Stimulated activated memory B cell treated with anti-CD40 and anti-IgM and Interleukin-4, amounts not matched to agents 10 μg/mL and 1 μg/mL and 100 μg/mL, for 72 hours (primary cell): Measurements from ENCODE around the gene DUSP1.
A peak's percentile ranks its signal among the peaks of the same experiment; 100 is the strongest.

Experiments used
- ATAC-seq: fragments of 150-1000 bp; cut with Tn5 transposase; 2 replicates; pipeline ENCODE4 v1.10.0; 2021
- H3K27ac Mint-ChIP-seq: one replicate; pipeline ENCODE4 v1.8.0; 2022; ENCODE audit warnings: mild to moderate bottlenecking, mixed read lengths
- H3K27me3 Mint-ChIP-seq: one replicate; pipeline ENCODE4 v1.8.0; 2022; ENCODE audit warnings: mixed read lengths
- H3K36me3 Mint-ChIP-seq: one replicate; pipeline ENCODE4 v1.8.0; 2022; ENCODE audit warnings: mixed read lengths
- H3K4me1 Mint-ChIP-seq: one replicate; pipeline ENCODE4 v1.8.0; 2022; ENCODE audit warnings: mixed read lengths
- H3K4me3 Mint-ChIP-seq: one replicate; pipeline ENCODE4 v1.8.0; 2022; ENCODE audit warnings: mild to moderate bottlenecking, moderate library complexity, mixed read lengths
- H3K9me3 Mint-ChIP-seq: one replicate; pipeline ENCODE4 v1.8.0; 2022; ENCODE audit warnings: mixed read lengths

Gene DUSP1

GRCh38 chr5:172802567-172803176 lies 31.7 kb upstream of the DUSP1 start:
- ATAC-seq = no peak
- Mint-ChIP-seq H3K36me3 (no peaks in the 10 kb centered on the region), H3K4me1 (peaks cover 25% of the 10 kb centered on the region), H3K27me3 (no peaks in the 10 kb centered on the region), H3K4me3 (no peak overlapping the region), H3K9me3 (no peaks in the 10 kb centered on the region), H3K27ac (no peak overlapping the region)

- Mint-ChIP-seq H3K4me1 (peaks cover 20% of the 10 kb centered on the region), H3K4me3 (no peak overlapping the region)
- ATAC-seq = no peak
These were observed 31.1 kb upstream of the DUSP1 start for GRCh38 chr5:172802112-172802511.

GRCh38 chr5:172801179-172801671 lies 30.2 kb upstream of the DUSP1 start:
- Mint-ChIP-seq H3K27me3 (no peaks in the 10 kb centered on the region), H3K4me3 (no peak overlapping the region), H3K36me3 (no peaks in the 10 kb centered on the region), H3K4me1 (peaks cover 13% of the 10 kb centered on the region), H3K27ac (peak overlapping the region; percentile 8), H3K9me3 (no peaks in the 10 kb centered on the region)
- no peak for ATAC-seq

More at GRCh38 chr5:172802112-172802511, 31.1 kb upstream of the DUSP1 start:
- Mint-ChIP-seq H3K27ac (no peak overlapping the region), H3K9me3 (no peaks in the 10 kb centered on the region), H3K27me3 (no peaks in the 10 kb centered on the region), H3K36me3 (no peaks in the 10 kb centered on the region)

- H3K27me3 Mint-ChIP-seq = no peaks in the 10 kb centered on the region
- no peaks in the 10 kb centered on the region for H3K9me3 Mint-ChIP-seq
- H3K4me1 Mint-ChIP-seq = peaks cover 10% of the 10 kb centered on the region
- no peak overlapping the region for H3K27ac Mint-ChIP-seq
- no peak overlapping the region for H3K4me3 Mint-ChIP-seq
- no peaks in the 10 kb centered on the region for H3K36me3 Mint-ChIP-seq
- no peak for ATAC-seq
These were observed 29.1 kb upstream of the DUSP1 start for GRCh38 chr5:172800088-172800551.

- Mint-ChIP-seq H3K36me3 (no peaks in the 10 kb centered on the region), H3K27ac (no peak overlapping the region), H3K9me3 (no peaks in the 10 kb centered on the region), H3K27me3 (no peaks in the 10 kb centered on the region), H3K4me3 (no peak overlapping the region), H3K4me1 (peaks cover 14% of the 10 kb centered on the region)
- ATAC-seq = no peak
These were observed 28.4 kb upstream of the DUSP1 start for GRCh38 chr5:172799416-172799815.

GRCh38 chr5:172798422-172799215 lies 27.6 kb upstream of the DUSP1 start:
- ATAC-seq = no peak
- Mint-ChIP-seq H3K27me3 (no peaks in the 10 kb centered on the region), H3K27ac (no peak overlapping the region), H3K4me3 (no peak overlapping the region), H3K36me3 (peaks cover 5% of the 10 kb centered on the region), H3K9me3 (peaks cover 4% of the 10 kb centered on the region), H3K4me1 (peaks cover 22% of the 10 kb centered on the region)

- Mint-ChIP-seq H3K9me3 (peaks cover 4% of the 10 kb centered on the region), H3K27me3 (no peaks in the 10 kb centered on the region), H3K4me3 (no peak overlapping the region), H3K4me1 (peaks cover 24% of the 10 kb centered on the region), H3K27ac (no peak overlapping the region), H3K36me3 (peaks cover 5% of the 10 kb centered on the region)
- no peak for ATAC-seq
These were observed 26.8 kb upstream of the DUSP1 start for GRCh38 chr5:172797771-172798191.

GRCh38 chr5:172796306-172796705 lies 25.3 kb upstream of the DUSP1 start:
- no peak for ATAC-seq
- Mint-ChIP-seq H3K9me3 (peaks cover 4% of the 10 kb centered on the region), H3K36me3 (peaks cover 5% of the 10 kb centered on the region), H3K4me1 (peaks cover 24% of the 10 kb centered on the region), H3K4me3 (no peak overlapping the region), H3K27me3 (no peaks in the 10 kb centered on the region), H3K27ac (no peak overlapping the region)

GRCh38 chr5:172795318-172795977 lies 24.5 kb upstream of the DUSP1 start:
- Mint-ChIP-seq H3K9me3 (peaks cover 4% of the 10 kb centered on the region), H3K36me3 (peaks cover 5% of the 10 kb centered on the region), H3K4me3 (no peak overlapping the region), H3K27me3 (no peaks in the 10 kb centered on the region), H3K27ac (no peak overlapping the region), H3K4me1 (peaks cover 24% of the 10 kb centered on the region)
- ATAC-seq = no peak

GRCh38 chr5:172793577-172794488 lies 22.8 kb upstream of the DUSP1 start:
- peaks cover 4% of the 10 kb centered on the region for H3K9me3 Mint-ChIP-seq
- no peaks in the 10 kb centered on the region for H3K27me3 Mint-ChIP-seq
- H3K36me3 Mint-ChIP-seq = peaks cover 5% of the 10 kb centered on the region
- peak overlapping the region; percentile 86 for H3K27ac Mint-ChIP-seq
- ATAC-seq = peak; percentile 69
- H3K4me3 Mint-ChIP-seq = no peak overlapping the region
- H3K4me1 Mint-ChIP-seq = peaks cover 24% of the 10 kb centered on the region

- Mint-ChIP-seq H3K4me1 (peaks cover 17% of the 10 kb centered on the region), H3K36me3 (peaks cover 5% of the 10 kb centered on the region), H3K27me3 (no peaks in the 10 kb centered on the region), H3K9me3 (peaks cover 4% of the 10 kb centered on the region), H3K4me3 (no peak overlapping the region), H3K27ac (peak overlapping the region; percentile 86)
- ATAC-seq = no peak
These were observed 21.9 kb upstream of the DUSP1 start for GRCh38 chr5:172792701-172793570.

- H3K9me3 Mint-ChIP-seq = peaks cover 4% of the 10 kb centered on the region
- ATAC-seq = no peak
- H3K36me3 Mint-ChIP-seq = peaks cover 5% of the 10 kb centered on the region
- H3K4me1 Mint-ChIP-seq = peaks cover 14% of the 10 kb centered on the region
- no peak overlapping the region for H3K27ac Mint-ChIP-seq
- H3K4me3 Mint-ChIP-seq = no peak overlapping the region
- H3K27me3 Mint-ChIP-seq = no peaks in the 10 kb centered on the region
These were observed 20.9 kb upstream of the DUSP1 start for GRCh38 chr5:172791726-172792445.

GRCh38 chr5:172791286-172791685 lies 20.3 kb upstream of the DUSP1 start:
- Mint-ChIP-seq H3K9me3 (peaks cover 4% of the 10 kb centered on the region), H3K27ac (no peak overlapping the region), H3K36me3 (peaks cover 5% of the 10 kb centered on the region), H3K4me1 (peaks cover 14% of the 10 kb centered on the region), H3K4me3 (no peak overlapping the region), H3K27me3 (no peaks in the 10 kb centered on the region)
- no peak for ATAC-seq
